ENCODE data around the gene PLCXD3. TPM values are rescaled to one million over a fixed set of nuclear protein-coding genes. Genes with fewer than 3 reads are reported as not detected.

Gene PLCXD3
- total and polyA plus RNA-seq, 9 donors = 18.7 to 69.5 (median 36.7) TPM

- no peak for DNase-seq
- Histone ChIP-seq H3K27ac (no peak overlapping the region), H3K36me3 (no peaks in the 10 kb centered on the region), H3K4me1 (ENCODE audit: insufficient read depth) (peaks cover 3% of the 10 kb centered on the region), H3K4me3 (no peak overlapping the region), H3K27me3 (no peaks in the 10 kb centered on the region), H3K9me3 (no peaks in the 10 kb centered on the region)
- WGBS, 3 donors = 94 to 100% (median 99%) methylated on average over 3 of the region's 3 CpGs
- TF ChIP-seq EP300 (IDR thresholded peaks at IDR 0.05) (no peak), POLR2A (IDR thresholded peaks at IDR 0.05) (no peak), CTCF (IDR thresholded peaks at IDR 0.05) (no peak)
- intact Hi-C loops (cut with DNase I) = no loop called here
These were observed 106.6 kb downstream of the PLCXD3 start for GRCh38 chr5:41403846-41404245.

- H3K4me1 ChIP-seq (ENCODE audit: insufficient read depth) = peaks cover 2% of the 10 kb centered on the region
- H3K27ac ChIP-seq = no peak overlapping the region
- WGBS, 3 donors = 89 to 97% (median 92%) methylated on average over 2 of the region's 2 CpGs
- intact Hi-C loops (cut with DNase I) = no loop called here
- TF ChIP-seq EP300 (IDR thresholded peaks at IDR 0.05) = no peak
- TF ChIP-seq CTCF (IDR thresholded peaks at IDR 0.05) = no peak
- TF ChIP-seq POLR2A (IDR thresholded peaks at IDR 0.05) = no peak
- no peak for DNase-seq
- H3K27me3 ChIP-seq = no peaks in the 10 kb centered on the region
- H3K9me3 ChIP-seq = no peaks in the 10 kb centered on the region
- no peak overlapping the region for H3K4me3 ChIP-seq
- no peaks in the 10 kb centered on the region for H3K36me3 ChIP-seq
These were observed 107.6 kb downstream of the PLCXD3 start for GRCh38 chr5:41402845-41403244.

- no peaks in the 10 kb centered on the region for H3K27me3 ChIP-seq
- TF ChIP-seq CTCF (IDR thresholded peaks at IDR 0.05) (no peak), EP300 (IDR thresholded peaks at IDR 0.05) (no peak)
- intact Hi-C loops (cut with DNase I) = no loop called here
- no peaks in the 10 kb centered on the region for H3K4me1 ChIP-seq (ENCODE audit: insufficient read depth)
- DNase-seq = no peak
- no peaks in the 10 kb centered on the region for H3K9me3 ChIP-seq
- H3K36me3 ChIP-seq = no peaks in the 10 kb centered on the region
- WGBS, 3 donors = 94 to 97% (median 97%) methylated on average over 2 of the region's 2 CpGs
- H3K27ac ChIP-seq = no peak overlapping the region
- H3K4me3 ChIP-seq = no peak overlapping the region
These were observed 110.6 kb downstream of the PLCXD3 start for GRCh38 chr5:41399839-41400238.

- no peak overlapping the region for H3K27ac ChIP-seq
- TF ChIP-seq EP300 (IDR thresholded peaks at IDR 0.05) = no peak
- no peak for TF ChIP-seq CTCF (IDR thresholded peaks at IDR 0.05)
- TF ChIP-seq POLR2A (IDR thresholded peaks at IDR 0.05) = no peak
- H3K36me3 ChIP-seq = no peaks in the 10 kb centered on the region
- H3K9me3 ChIP-seq = no peaks in the 10 kb centered on the region
- H3K27me3 ChIP-seq = no peaks in the 10 kb centered on the region
- no peak for DNase-seq
- intact Hi-C loops (cut with DNase I) = no loop called here
- no peak overlapping the region for H3K4me3 ChIP-seq
- WGBS, 3 donors = 93 to 100% (median 100%) methylated on average over 1 of the region's 1 CpG
- no peaks in the 10 kb centered on the region for H3K4me1 ChIP-seq (ENCODE audit: insufficient read depth)
These were observed 118.4 kb downstream of the PLCXD3 start for GRCh38 chr5:41392016-41392415.

- Histone ChIP-seq H3K4me3 (no peak overlapping the region), H3K4me1 (ENCODE audit: insufficient read depth) (peaks cover 3% of the 10 kb centered on the region), H3K36me3 (no peaks in the 10 kb centered on the region), H3K27ac (no peak overlapping the region), H3K27me3 (no peaks in the 10 kb centered on the region), H3K9me3 (no peaks in the 10 kb centered on the region)
- TF ChIP-seq POLR2A (IDR thresholded peaks at IDR 0.05) = no peak
- TF ChIP-seq EP300 (IDR thresholded peaks at IDR 0.05) = no peak
- no peak for TF ChIP-seq CTCF (IDR thresholded peaks at IDR 0.05)
- intact Hi-C loops (cut with DNase I) = no loop called here
- WGBS, 3 donors = 94 to 96% (median 96%) methylated on average over 2 of the region's 2 CpGs
- no peak for DNase-seq
These were observed 135.8 kb downstream of the PLCXD3 start for GRCh38 chr5:41374631-41375030.
